BLaER1 treated with 17β-estradiol and CSF1 and Interleukin-3, amounts not matched to agents 10 nM and 100 nM (cell line): Measurements from ENCODE around the gene GFM2.
A peak's percentile ranks its signal among the peaks of the same experiment; 100 is the strongest.

Experiments used
- H3K27ac ChIP-seq, 11 experiments: shearing (Covaris generic); formaldehyde crosslinking; 2 replicates each; pipeline ENCODE4 v1.8.1; 2022
- H3K27me3 ChIP-seq, 11 experiments: shearing (Covaris generic); formaldehyde crosslinking; 2 replicates each; pipeline ENCODE4 v1.8.1; 2022
- H3K36me3 ChIP-seq, 11 experiments: shearing (Covaris generic); formaldehyde crosslinking; 2 replicates each; pipeline ENCODE4 v1.8.1; 2022
- H3K4me1 ChIP-seq, 10 experiments: shearing (Covaris generic); formaldehyde crosslinking; 2 replicates each; pipeline ENCODE4 v1.8.1; 2022
- H3K4me2 ChIP-seq, 11 experiments: shearing (Covaris generic); formaldehyde crosslinking; 2 replicates each; pipeline ENCODE4 v1.8.1; 2022
- H3K4me3 ChIP-seq, 10 experiments: shearing (Covaris generic); formaldehyde crosslinking; 2 replicates each; pipeline ENCODE4 v1.8.1; 2022
- H3K9ac ChIP-seq, 11 experiments: shearing (Covaris generic); formaldehyde crosslinking; 2 replicates each; pipeline ENCODE4 v1.8.1; 2022
- H3K9me3 ChIP-seq, 11 experiments: shearing (Covaris generic); formaldehyde crosslinking; replicated peaks in 1 of 11; 2 replicates each; pipeline ENCODE4 v1.8.1; 2022
- H4K20me1 ChIP-seq, 11 experiments: shearing (Covaris generic); formaldehyde crosslinking; 2 replicates each; pipeline ENCODE4 v1.8.1; 2022
- Cebpa-rat ChIP-seq, 11 experiments: shearing (Covaris generic); IDR thresholded peaks; 2 replicates each; pipeline ENCODE4 v1.8.1; 2022

GFM2 gene

DNA sequence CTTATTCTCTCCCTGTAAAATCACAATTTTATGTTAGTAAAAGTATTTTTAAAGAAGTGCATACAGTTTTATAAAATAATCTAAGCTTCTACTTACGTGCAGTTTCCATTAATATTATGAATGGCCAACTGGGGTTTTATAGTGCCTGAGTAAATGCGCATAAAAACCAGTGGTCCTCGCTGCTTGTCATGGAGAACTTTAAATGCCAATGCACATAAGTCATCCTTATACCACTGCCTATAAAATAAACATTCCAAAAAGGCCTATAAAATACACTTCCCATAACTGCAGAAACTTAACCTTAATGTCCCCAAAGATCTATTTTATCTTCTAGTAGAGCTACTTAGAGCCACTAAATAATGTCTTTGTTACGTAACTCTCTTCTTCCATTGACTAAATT lies 28.5 kb downstream of the GFM2 start:
- no peak overlapping the region for H3K4me2 ChIP-seq

DNA sequence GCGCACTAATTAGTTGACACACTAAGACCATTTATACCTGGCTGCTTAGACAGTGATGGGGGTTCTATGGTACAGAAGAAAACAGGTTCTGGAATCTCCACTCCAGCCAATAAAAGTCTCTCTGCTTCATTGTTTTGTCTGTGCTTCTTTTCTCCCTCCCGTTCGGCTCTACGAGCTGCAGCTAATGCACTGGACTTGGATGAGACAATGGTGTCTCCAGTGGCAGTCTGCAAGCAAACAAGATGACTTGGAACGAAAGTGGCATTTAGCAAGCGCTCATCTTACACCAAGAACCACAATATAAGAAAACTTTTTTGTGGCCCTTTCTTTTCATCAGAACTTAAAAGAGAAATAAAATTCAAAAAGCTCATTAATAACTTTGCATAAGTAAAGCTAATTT lies 30.2 kb downstream of the GFM2 start:
- Histone ChIP-seq H3K27ac (no peak overlapping the region), H3K9me3 (no peaks in the 10 kb centered on the region), H3K36me3 (peaks cover 73 to 100% (median 95%) of the 10 kb centered on the region in 11 experiments), H3K4me3 (no peak overlapping the region), H4K20me1 (peaks cover 0 to 9% (median 0%) of the 10 kb centered on the region in 11 experiments; a peak in 1 of 22 replicates), H3K9ac (no peak overlapping the region), H3K27me3 (no peaks in the 10 kb centered on the region), H3K4me1 (no peaks in the 10 kb centered on the region), H3K4me2 (no peak overlapping the region)
- TF ChIP-seq Cebpa-rat (IDR thresholded peaks at IDR 0.05) = no peak

More for the DNA sequence above, 28.5 kb downstream of the GFM2 start:
- no peaks in the 10 kb centered on the region for H3K9me3 ChIP-seq
- H3K27me3 ChIP-seq = no peaks in the 10 kb centered on the region
- H3K4me1 ChIP-seq = no peaks in the 10 kb centered on the region
- H3K9ac ChIP-seq = no peak overlapping the region
- no peak overlapping the region for H3K4me3 ChIP-seq
- TF ChIP-seq Cebpa-rat (IDR thresholded peaks at IDR 0.05) = no peak
- peaks cover 65 to 100% (median 93%) of the 10 kb centered on the region in 11 experiments for H3K36me3 ChIP-seq
- peaks cover 0 to 9% (median 0%) of the 10 kb centered on the region in 11 experiments; a peak in 1 of 22 replicates for H4K20me1 ChIP-seq
- H3K27ac ChIP-seq = no peak overlapping the region

DNA sequence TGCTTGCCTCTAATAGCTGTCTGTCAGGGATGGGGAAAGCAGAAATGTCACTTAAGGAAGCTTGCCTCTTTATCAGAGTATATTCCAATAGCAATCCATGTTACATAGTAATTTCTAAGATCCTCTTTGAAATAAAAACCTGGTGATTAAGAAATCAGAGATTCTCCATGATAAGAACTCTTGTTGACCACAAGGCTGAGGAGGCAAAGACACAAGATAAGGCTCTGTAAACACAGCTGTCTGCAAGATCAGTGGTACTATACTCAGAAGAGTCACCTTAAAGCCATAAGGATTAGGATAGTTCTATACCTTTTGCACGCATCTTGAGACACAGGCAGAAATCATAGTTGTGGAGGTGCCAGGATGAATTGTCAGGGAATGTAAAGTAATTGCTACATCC lies 41.6 kb downstream of the GFM2 start:
- no peak for TF ChIP-seq Cebpa-rat (IDR thresholded peaks at IDR 0.05)
- no peak overlapping the region for H3K27ac ChIP-seq
- no peaks in the 10 kb centered on the region for H3K4me1 ChIP-seq
- H3K9ac ChIP-seq = no peak overlapping the region
- peaks cover 88 to 100% (median 99%) of the 10 kb centered on the region in 11 experiments for H3K36me3 ChIP-seq
- no peak overlapping the region for H3K4me2 ChIP-seq
- H3K4me3 ChIP-seq = no peak overlapping the region
- peaks cover 0 to 30% (median 0%) of the 10 kb centered on the region in 11 experiments; a peak in 7 of 22 replicates for H4K20me1 ChIP-seq
- no peaks in the 10 kb centered on the region for H3K27me3 ChIP-seq
- H3K9me3 ChIP-seq = no peaks in the 10 kb centered on the region

DNA sequence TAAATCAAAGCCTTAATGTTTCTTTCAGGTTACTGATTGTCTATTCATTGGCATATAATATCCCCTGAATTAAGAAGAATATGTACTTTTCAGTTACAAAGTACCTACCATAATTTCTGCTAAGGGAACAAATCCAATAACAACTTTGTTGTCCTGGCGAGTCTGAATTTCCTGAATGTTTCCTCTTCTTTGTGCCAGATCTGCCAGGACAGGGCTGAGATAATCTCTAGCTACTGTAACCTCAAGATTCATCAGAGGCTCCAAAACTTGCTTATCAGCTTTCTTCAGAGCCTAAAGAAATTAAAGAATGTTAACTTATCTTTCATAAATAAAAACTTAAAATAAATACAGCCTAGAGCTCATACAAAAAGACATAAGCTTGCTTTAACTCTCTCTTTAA lies 44.6 kb downstream of the GFM2 start:
- H3K9ac ChIP-seq = no peak overlapping the region
- no peak overlapping the region for H3K27ac ChIP-seq
- H3K4me3 ChIP-seq = no peak overlapping the region
- no peaks in the 10 kb centered on the region for H3K27me3 ChIP-seq
- peaks cover 0 to 48% (median 6%) of the 10 kb centered on the region in 11 experiments; a peak in 8 of 22 replicates for H4K20me1 ChIP-seq
- no peak for TF ChIP-seq Cebpa-rat (IDR thresholded peaks at IDR 0.05)
- no peak overlapping the region for H3K4me2 ChIP-seq
- H3K36me3 ChIP-seq = peaks cover 94 to 100% (median 99%) of the 10 kb centered on the region in 11 experiments
- H3K9me3 ChIP-seq = no peaks in the 10 kb centered on the region
- peaks cover 0 to 4% (median 0%) of the 10 kb centered on the region in 10 experiments; a peak in 1 of 20 replicates for H3K4me1 ChIP-seq

DNA sequence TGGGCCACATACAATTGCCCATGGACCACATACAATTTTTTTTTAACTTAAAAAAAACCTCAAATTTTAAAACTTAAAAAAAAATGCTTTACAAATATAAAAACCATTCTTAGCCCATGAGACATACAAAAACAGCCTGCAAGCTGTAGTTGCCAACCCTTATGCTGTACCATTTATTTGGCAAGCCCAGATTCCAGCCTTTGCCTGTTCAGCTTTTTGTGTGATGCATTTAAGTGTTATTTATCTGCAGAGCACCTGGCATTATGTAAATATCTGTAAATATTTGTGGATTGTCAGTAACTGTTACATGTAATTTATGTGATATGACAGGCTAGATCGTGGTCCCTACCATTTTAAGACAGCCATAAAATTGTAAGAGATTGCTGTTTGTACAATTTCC lies 49.3 kb downstream of the GFM2 start:
- no peak overlapping the region for H3K4me2 ChIP-seq
- H3K4me3 ChIP-seq = no peak overlapping the region
- H3K9me3 ChIP-seq = no peaks in the 10 kb centered on the region
- H3K27ac ChIP-seq = no peak overlapping the region
- no peak overlapping the region for H3K9ac ChIP-seq
- no peaks in the 10 kb centered on the region for H3K27me3 ChIP-seq
- no peak for TF ChIP-seq Cebpa-rat (IDR thresholded peaks at IDR 0.05)
- H3K4me1 ChIP-seq = peaks cover 0 to 4% (median 0%) of the 10 kb centered on the region in 10 experiments; a peak in 1 of 20 replicates
- H4K20me1 ChIP-seq = peaks cover 0 to 70% (median 14%) of the 10 kb centered on the region in 11 experiments; a peak in 9 of 22 replicates
- H3K36me3 ChIP-seq = peaks cover 83 to 100% (median 100%) of the 10 kb centered on the region in 11 experiments

DNA sequence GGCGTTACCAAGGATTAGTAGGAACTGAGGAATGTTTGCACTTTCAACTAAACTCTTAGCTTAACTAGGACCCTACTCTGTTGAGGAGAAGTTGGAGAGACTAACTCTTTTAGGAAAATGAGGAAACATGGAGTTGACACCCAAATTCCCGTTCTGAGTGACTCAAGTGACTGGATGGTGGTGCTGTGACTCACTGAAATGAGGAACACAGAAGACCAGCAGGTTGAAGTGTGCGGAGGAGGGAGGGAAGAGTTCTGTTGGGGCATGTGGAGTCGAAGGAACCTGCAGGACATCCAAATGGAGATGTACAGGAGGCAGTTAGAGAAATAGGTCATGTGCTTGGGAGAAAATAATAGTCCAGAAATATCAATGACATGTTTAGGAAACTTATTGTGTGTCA lies 73.7 kb downstream of the GFM2 start:
- no peak for TF ChIP-seq Cebpa-rat (IDR thresholded peaks at IDR 0.05)
- peaks cover 0 to 40% (median 2%) of the 10 kb centered on the region in 10 experiments; a peak in 7 of 20 replicates for H3K4me1 ChIP-seq

DNA sequence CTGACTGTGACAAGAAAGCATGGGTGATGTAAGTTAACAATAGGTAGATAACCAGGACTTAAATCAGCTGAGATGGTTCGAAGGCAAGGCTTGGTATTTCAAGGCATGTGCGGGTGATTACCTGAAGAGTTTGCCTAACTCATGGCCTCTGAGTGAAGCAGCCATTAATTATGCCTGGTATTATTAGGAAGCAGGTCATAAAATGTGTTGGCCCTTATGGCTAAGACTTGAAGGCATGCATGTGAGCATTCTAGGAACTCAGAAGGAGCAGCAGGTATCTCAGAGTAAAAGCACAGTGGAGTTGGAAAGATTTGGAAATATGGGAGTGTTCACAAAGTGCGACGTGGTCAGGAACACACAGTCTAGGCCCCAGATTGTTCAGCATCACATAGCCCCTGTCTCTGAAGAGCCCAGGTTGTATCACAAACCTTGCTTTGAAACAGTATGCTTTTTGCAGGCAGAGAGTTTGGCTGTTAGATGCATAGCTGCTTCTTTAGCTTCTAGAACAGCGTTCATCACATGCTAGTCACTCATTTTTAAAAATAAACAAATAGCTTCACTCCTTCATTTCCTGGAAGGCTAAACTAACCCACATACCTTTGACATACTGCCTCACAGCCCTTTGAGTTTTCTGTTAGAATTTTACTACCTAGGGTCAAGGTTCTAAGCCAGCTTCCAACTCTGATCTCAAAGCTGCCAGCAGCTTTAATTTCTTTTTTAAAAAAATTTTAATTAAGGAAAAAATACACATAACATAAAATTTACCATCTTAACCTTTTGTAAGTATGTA lies 79.8 kb downstream of the GFM2 start:
- Histone ChIP-seq H3K9ac (peak overlapping the region in 9 of 11 experiments; percentile 95 to 100 (median 98); a peak in 15 of 22 replicates), H4K20me1 (peaks cover 13 to 61% (median 54%) of the 10 kb centered on the region in 11 experiments; a peak in 21 of 22 replicates), H3K27ac (peak overlapping the region in 10 of 11 experiments; percentile 96 to 100 (median 98); a peak in 18 of 22 replicates), H3K27me3 (no peaks in the 10 kb centered on the region), H3K36me3 (peaks cover 35 to 55% (median 45%) of the 10 kb centered on the region in 11 experiments), H3K4me1 (peaks cover 40 to 66% (median 47%) of the 10 kb centered on the region in 10 experiments), H3K4me3 (peak overlapping the region in 8 of 10 experiments; percentile 85 to 100 (median 97); a peak in 16 of 20 replicates), H3K9me3 (no peaks in the 10 kb centered on the region), H3K4me2 (peak overlapping the region; percentile 79 to 96 (median 93))
- no peak for TF ChIP-seq Cebpa-rat (IDR thresholded peaks at IDR 0.05)

More for the DNA sequence above, 73.7 kb downstream of the GFM2 start:
- H3K4me3 ChIP-seq = no peak overlapping the region
- H3K9me3 ChIP-seq = no peaks in the 10 kb centered on the region
- no peaks in the 10 kb centered on the region for H3K27me3 ChIP-seq
- peaks cover 77 to 99% (median 97%) of the 10 kb centered on the region in 11 experiments for H3K36me3 ChIP-seq
- H3K9ac ChIP-seq = no peak overlapping the region
- no peak overlapping the region for H3K27ac ChIP-seq
- peak overlapping the region in 2 of 11 experiments; percentile 42 to 50; a peak in 4 of 22 replicates for H3K4me2 ChIP-seq
- peaks cover 0 to 90% (median 69%) of the 10 kb centered on the region in 11 experiments; a peak in 19 of 22 replicates for H4K20me1 ChIP-seq

DNA sequence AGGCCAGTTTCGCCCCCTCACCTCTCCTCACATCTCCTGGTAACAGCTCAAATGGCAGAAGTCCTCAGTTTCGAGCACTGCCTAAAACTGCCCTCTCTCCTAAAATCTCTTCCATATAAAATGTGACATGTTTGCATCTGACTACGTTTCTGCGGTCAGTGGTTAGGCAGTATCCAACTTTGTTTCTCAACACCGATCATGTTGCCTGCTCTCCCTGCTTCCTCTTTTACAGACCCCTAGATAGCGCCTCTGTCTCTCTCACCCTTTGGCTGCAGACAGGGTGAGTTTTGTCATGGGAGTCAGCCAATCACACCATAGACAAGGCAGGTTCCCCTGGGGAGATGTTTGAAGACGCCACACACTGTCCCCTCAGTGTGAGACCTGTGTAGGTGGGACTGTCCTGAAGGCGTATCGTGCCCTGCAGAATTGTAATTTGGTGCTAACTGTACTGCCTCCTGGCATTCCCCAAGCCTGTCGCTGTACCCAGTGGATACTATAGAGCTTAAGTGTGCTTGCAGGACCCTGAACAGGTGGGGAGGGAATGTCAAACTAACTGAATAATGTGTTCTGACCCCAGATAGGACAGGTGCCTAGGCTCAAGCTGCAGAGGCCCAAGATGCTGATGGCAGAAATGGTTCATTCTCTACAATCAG lies 80.8 kb downstream of the GFM2 start:
- Histone ChIP-seq H3K4me3 (peak overlapping the region; percentile 85 to 100 (median 96)), H3K27me3 (no peaks in the 10 kb centered on the region)
- peak in 10 of 11 experiments; percentile 40 to 87 (median 82); a peak in 17 of 22 replicates for TF ChIP-seq Cebpa-rat (IDR thresholded peaks at IDR 0.05)

More for the DNA sequence above, 80.8 kb downstream of the GFM2 start:
- Histone ChIP-seq H3K4me1 (peaks cover 47 to 68% (median 54%) of the 10 kb centered on the region in 10 experiments), H3K9me3 (no peaks in the 10 kb centered on the region), H3K9ac (peak overlapping the region; percentile 95 to 100 (median 98)), H3K27ac (peak overlapping the region; percentile 94 to 100 (median 98)), H3K36me3 (peaks cover 24 to 44% (median 34%) of the 10 kb centered on the region in 11 experiments), H3K4me2 (peak overlapping the region; percentile 79 to 96 (median 93)), H4K20me1 (peaks cover 13 to 50% (median 45%) of the 10 kb centered on the region in 11 experiments; a peak in 21 of 22 replicates)
